Erythroblast (primary cell): ENCODE results near the gene TTC3.
"Not testable (repeated sequence)": the region's sequence is repeated elsewhere in the genome, so short reads cannot be mapped to it uniquely, and the experiment has no call there.

Experiments used
- DNase-seq, 2 experiments: peaks; one replicate each; lab custom pipeline; 2025; lab: John Stamatoyannopoulos, UW
- GATA1 ChIP-seq: IDR thresholded peaks from 2 replicates; pipeline ENCODE4 v1.6.1; 2011; ENCODE audit warnings: low read depth, mild to moderate bottlenecking, control low read depth, low read length, moderate library complexity
- POLR2A ChIP-seq: IDR thresholded peaks from 2 replicates; pipeline ENCODE4 v1.6.1; 2011; ENCODE audit warnings: mild to moderate bottlenecking, low read length

Gene TTC3

GRCh38 chr21:37208741-37209225 lies 135.7 kb downstream of the TTC3 start:
- DNase-seq, result no peak
- TF ChIP-seq POLR2A (no peak), GATA1 (no peak)

GRCh38 chr21:37210130-37210529 lies 137.1 kb downstream of the TTC3 start:
- TF ChIP-seq POLR2A (no peak), GATA1 (no peak)
- no peak for DNase-seq

GRCh38 chr21:37210799-37211198 lies 137.7 kb downstream of the TTC3 start:
- no peak for DNase-seq
- TF ChIP-seq POLR2A, result no peak
- TF ChIP-seq GATA1, result no peak

GRCh38 chr21:37214952-37215351 lies 141.9 kb downstream of the TTC3 start:
- no peak for TF ChIP-seq GATA1
- no peak for TF ChIP-seq POLR2A
- DNase-seq, result no peak

GRCh38 chr21:37219761-37220432 lies 146.8 kb downstream of the TTC3 start:
- DNase-seq, result peak; percentile 18 to 40
- TF ChIP-seq POLR2A (no peak), GATA1 (no peak)

- TF ChIP-seq POLR2A, result no peak
- TF ChIP-seq GATA1, result no peak
- DNase-seq, result peak; percentile 66 to 72
These were observed 147.5 kb downstream of the TTC3 start for GRCh38 chr21:37220433-37220980.

GRCh38 chr21:37220981-37221664 lies 148.1 kb downstream of the TTC3 start:
- peak; percentile 95 to 96 for DNase-seq
- TF ChIP-seq GATA1 (no peak), POLR2A (peak; percentile 66)

GRCh38 chr21:37222248-37222647 lies 149.2 kb downstream of the TTC3 start:
- not testable (repeated sequence) for DNase-seq

GRCh38 chr21:37223804-37224345 lies 150.8 kb downstream of the TTC3 start:
- TF ChIP-seq GATA1, result no peak
- no peak for DNase-seq

- TF ChIP-seq GATA1 (no peak), POLR2A (no peak)
- DNase-seq, result no peak
These were observed 152.1 kb downstream of the TTC3 start for GRCh38 chr21:37224861-37225839.

GRCh38 chr21:37226041-37226920 lies 153.2 kb downstream of the TTC3 start:
- no peak for DNase-seq
- TF ChIP-seq GATA1 (no peak), POLR2A (no peak)

- TF ChIP-seq GATA1 (no peak), POLR2A (no peak)
- no peak for DNase-seq
These were observed 154.3 kb downstream of the TTC3 start for GRCh38 chr21:37227071-37228002.
